HG02840 (cell line): ENCODE results near the gene CRIP3.
"Not testable (repeated sequence)": the region's sequence is repeated elsewhere in the genome, so short reads cannot be mapped to it uniquely, and the experiment has no call there.

Source experiments
- ATAC-seq: cut with Tn5 transposase; IDR thresholded peaks from one replicate; pipeline ENCODE4 v1.9.1; 2021; ENCODE audit warnings: mild to moderate bottlenecking, moderate library complexity, moderate number of reproducible peaks; ENCODE audit not compliant: unreplicated experiment, low FRiP score

CRIP3 gene

DNA sequence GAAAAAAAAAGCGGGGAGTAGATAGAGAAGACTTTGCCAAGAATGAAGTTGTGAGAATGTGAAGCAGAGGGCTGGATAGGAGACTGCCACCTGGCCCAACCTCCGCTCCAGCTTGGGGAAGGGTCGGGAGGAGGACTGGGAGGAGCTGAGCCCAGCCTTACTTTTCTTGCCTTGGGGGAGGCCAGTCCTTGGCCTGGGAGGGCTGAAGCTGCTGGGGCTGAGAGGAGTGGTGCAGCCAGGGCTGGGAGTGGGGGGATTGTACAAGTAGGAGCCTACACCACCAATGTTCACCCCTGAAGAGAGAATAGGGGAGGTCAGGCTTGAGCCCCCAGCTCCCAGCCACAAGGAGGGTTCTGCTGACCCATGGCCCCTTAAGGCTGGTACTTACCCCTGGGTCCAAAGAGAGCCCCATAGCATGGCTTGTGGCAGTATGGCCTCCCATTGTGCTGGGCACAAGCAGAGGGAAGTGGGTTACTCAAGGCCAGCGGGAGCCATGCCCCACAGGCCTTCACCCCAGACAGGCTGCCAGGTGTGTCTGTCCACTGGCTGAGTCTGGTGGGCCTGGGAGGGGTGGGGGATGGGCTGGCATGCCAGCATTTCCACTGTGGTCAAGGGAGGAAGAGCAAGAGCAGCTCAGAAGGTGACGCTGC lies 1.1 kb downstream of the CRIP3 start:
- ATAC-seq = no peak

- ATAC-seq = no peak
Measured at GRCh38 chr6:43306086-43306485, 2.5 kb downstream of the CRIP3 start.

DNA sequence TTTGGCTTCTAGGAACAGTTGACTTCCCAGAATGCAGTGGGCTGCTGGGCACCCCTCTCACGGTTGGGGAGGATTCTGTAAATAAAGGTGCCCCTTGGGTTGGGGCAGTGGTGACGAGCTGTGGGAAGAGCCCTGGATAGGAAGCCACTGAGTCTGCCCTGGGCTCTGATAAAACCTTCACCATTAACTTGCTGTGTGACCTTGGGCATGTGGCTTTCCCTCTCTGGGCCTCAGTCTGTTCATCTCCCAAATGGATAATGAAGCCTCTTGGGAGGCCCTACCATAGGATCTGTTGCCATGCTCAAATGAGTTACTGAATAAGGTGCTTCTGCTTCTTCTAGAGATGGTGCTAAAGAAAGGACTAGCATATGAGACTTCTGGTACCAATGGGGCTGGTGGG lies 3.7 kb downstream of the CRIP3 start:
- no peak for ATAC-seq

DNA sequence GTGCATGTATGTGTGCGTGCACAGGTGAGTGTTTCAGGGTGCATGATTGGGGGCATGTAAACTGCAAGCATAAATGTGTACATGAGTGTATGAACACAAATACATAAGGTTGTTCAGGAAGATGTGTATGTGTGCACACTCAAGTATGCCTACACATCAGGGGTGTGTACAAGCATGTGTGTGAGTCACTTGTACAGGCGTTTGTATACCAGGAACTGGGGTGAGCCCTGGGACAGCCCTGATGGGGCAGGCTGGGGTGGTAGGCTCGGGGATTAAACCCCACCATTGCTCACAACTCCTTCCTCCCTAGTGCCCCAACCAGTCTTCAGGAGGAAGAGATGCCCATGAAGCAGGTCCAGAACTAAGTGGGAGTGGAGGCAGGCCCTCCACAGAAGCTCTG lies 4.3 kb downstream of the CRIP3 start:
- ATAC-seq = no peak

GRCh38 chr6:43303751-43304331 lies 4.8 kb downstream of the CRIP3 start:
- ATAC-seq = no peak

GRCh38 chr6:43303006-43303405 lies 5.6 kb downstream of the CRIP3 start:
- ATAC-seq = not testable (repeated sequence)

- ATAC-seq = no peak
Measured at GRCh38 chr6:43302126-43302525, 6.5 kb downstream of the CRIP3 start.

GRCh38 chr6:43301081-43301870 lies 7.3 kb downstream of the CRIP3 start:
- no peak for ATAC-seq

GRCh38 chr6:43299338-43300293 lies 9.0 kb downstream of the CRIP3 start:
- no peak for ATAC-seq

- no peak for ATAC-seq
Measured at GRCh38 chr6:43298565-43299337, 9.9 kb downstream of the CRIP3 start.

- no peak for ATAC-seq
Measured at GRCh38 chr6:43297644-43298564, 10.7 kb downstream of the CRIP3 start, which contains the start of gene SLC22A7. SLC22A7 (plus strand) TSS chr6:43298260; CDS start chr6:43298359, 99 bp downstream.

GRCh38 chr6:43296780-43297497 lies 11.7 kb downstream of the CRIP3 start:
- ATAC-seq = no peak

- ATAC-seq = no peak
Measured at GRCh38 chr6:43295456-43295855, 13.2 kb downstream of the CRIP3 start.

DNA sequence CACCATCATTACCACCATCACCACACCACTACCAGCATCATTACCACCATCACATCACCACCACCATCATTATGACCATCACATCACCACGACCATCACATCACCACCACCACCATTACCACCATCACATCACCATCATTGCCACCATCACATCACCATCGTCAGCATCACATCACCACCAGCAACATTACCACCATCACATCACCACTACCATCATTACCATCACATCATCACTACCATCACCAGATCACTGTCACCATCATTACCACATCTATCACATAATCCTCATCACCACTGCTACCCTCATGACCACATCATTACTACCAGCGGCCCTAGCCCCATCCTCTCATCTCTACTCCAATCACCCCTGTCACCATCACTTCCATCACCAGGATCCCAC lies 14.1 kb downstream of the CRIP3 start:
- no peak for ATAC-seq

- ATAC-seq = no peak
Measured at GRCh38 chr6:43293698-43294097, 14.9 kb downstream of the CRIP3 start.

DNA sequence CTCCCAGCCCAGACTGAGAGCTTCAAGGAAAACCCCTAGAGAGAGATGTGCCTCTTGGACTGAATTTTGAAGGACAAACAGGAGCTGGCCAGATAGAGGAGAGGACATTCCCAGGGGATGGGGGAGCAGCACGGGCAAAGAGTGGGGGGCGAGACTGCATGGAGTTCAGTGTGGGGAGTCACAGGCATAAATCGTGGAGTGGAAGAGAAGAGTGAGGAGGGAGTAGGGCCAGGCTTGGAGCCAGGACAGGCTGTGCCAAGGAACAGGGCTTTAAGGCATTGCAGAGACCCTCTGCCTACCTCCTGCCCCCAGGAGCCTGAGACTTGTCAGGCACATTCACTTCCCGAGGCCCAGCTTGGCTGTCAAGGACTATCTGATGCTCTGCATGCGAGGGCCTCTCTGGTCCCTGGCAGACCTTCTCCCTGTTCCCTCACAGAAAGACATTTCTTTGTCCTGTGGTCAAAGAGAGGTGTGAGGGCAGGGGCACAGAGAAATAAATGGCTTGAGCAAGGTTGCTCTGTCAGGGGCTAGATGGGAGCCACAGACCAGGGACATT lies 15.8 kb downstream of the CRIP3 start:
- no peak for ATAC-seq

GRCh38 chr6:43292341-43292740 lies 16.3 kb downstream of the CRIP3 start:
- ATAC-seq = no peak

GRCh38 chr6:43291708-43292107 lies 16.9 kb downstream of the CRIP3 start:
- no peak for ATAC-seq
